PC-9 (cell line): Measurements from ENCODE around the gene CHAF1B. TPM values are rescaled to one million over a fixed set of nuclear protein-coding genes. Genes with fewer than 3 reads are reported as not detected.

Experiments
- BruUV-seq: library from RNA; stranded (reverse); fragments of 400-500 nt; replicated peaks from 2 replicates; lab custom pipeline; 2021; lab: Mats Ljungman, UMichigan
- CTCF ChIA-PET: fragments of 300-600 bp; sonication (Branson Sonifier 250); formaldehyde crosslinking; loops from one replicate; lab custom pipeline; 2022; ENCODE audit warnings: antibody characterized with exemption; lab: Charles Lee
- POLR2A ChIA-PET: fragments of 300-600 bp; sonication (Branson Sonifier 250); formaldehyde crosslinking; loops from one replicate; lab custom pipeline; 2022; ENCODE audit warnings: antibody characterized with exemption; ENCODE audit not compliant: unreplicated experiment; lab: Charles Lee
- DNase-seq, 2 experiments: peaks; one replicate each; pipeline versions ENCODE4 v3.0.0 to v3.0.0-alpha.2; 2015 to 2022; ENCODE audit warnings: mixed read lengths in 1 of 2
- H2AFZ ChIP-seq: fragments of 200-600 bp; sonication (generic); 2 replicates; pipeline ENCODE4 v1.8.1; 2017; ENCODE audit warnings: antibody characterized with exemption
- H3F3A ChIP-seq: fragments of 200-600 bp; sonication (generic); 2 replicates; pipeline ENCODE4 v1.8.1; 2017; ENCODE audit warnings: antibody characterized with exemption, mild to moderate bottlenecking, low read depth; ENCODE audit not compliant: insufficient read depth
- H3K27ac ChIP-seq: fragments of 200-600 bp; sonication (generic); 2 replicates; pipeline ENCODE4 v1.6.1; 2016; ENCODE audit warnings: mixed run types
- H3K27me3 ChIP-seq: fragments of 200-600 bp; sonication (generic); 2 replicates; pipeline ENCODE4 v1.6.1; 2016; ENCODE audit warnings: low read depth, mixed run types; ENCODE audit not compliant: insufficient read depth
- H3K36me3 ChIP-seq: fragments of 200-600 bp; sonication (generic); 2 replicates; pipeline ENCODE4 v1.6.1; 2016; ENCODE audit warnings: low read depth, mixed run types
- H3K4me1 ChIP-seq: fragments of 200-600 bp; sonication (generic); replicated peaks from 2 replicates; pipeline ENCODE4 v1.6.1; 2016; ENCODE audit warnings: mixed run types; ENCODE audit not compliant: insufficient read depth
- H3K4me2 ChIP-seq: fragments of 200-600 bp; sonication (generic); 2 replicates; pipeline ENCODE4 v1.6.1; 2017; ENCODE audit warnings: mixed run types
- H3K4me3 ChIP-seq: fragments of 200-600 bp; sonication (generic); 2 replicates; pipeline ENCODE4 v1.6.1; 2016; ENCODE audit warnings: mixed run types
- H3K79me2 ChIP-seq: fragments of 200-600 bp; sonication (generic); 2 replicates; pipeline ENCODE4 v1.6.1; 2017; ENCODE audit warnings: low read depth, mixed run types
- H3K9me2 ChIP-seq: fragments of 200-600 bp; sonication (generic); 2 replicates; pipeline ENCODE4 v1.8.1; 2017; ENCODE audit warnings: mild to moderate bottlenecking; ENCODE audit not compliant: insufficient read depth
- H3K9me3 ChIP-seq: fragments of 200-600 bp; sonication (generic); 2 replicates; pipeline ENCODE4 v1.8.1; 2016; ENCODE audit warnings: low read depth; ENCODE audit not compliant: insufficient read depth
- H4K20me1 ChIP-seq: fragments of 200-600 bp; sonication (generic); 2 replicates; pipeline ENCODE4 v1.8.1; 2017; ENCODE audit not compliant: insufficient read depth
- CTCF ChIP-seq: fragments of 200-600 bp; sonication (generic); conservative IDR thresholded peaks from 2 replicates; pipeline ENCODE4 v1.6.1; 2017; ENCODE audit warnings: mixed run types, antibody characterized with exemption, mild to moderate bottlenecking, moderate library complexity
- EZH2 ChIP-seq: fragments of 200-600 bp; sonication (generic); IDR thresholded peaks from 2 replicates; pipeline ENCODE4 v1.8.0; 2017; ENCODE audit warnings: antibody characterized with exemption, low read depth
- intact Hi-C: fragments of 100-400 bp; cut with micrococcal nuclease; formaldehyde crosslinking; loops from one replicate; pipeline ENCODE4 v1.10.0; 2022; ENCODE audit not compliant: unreplicated experiment
- total RNA-seq: library from RNA; stranded (reverse); gene quantifications from 2 replicates; pipeline ENCODE4 v1.2.3, GENCODE V29; 2021

The CHAF1B gene
- total RNA-seq, 1 experiment from 2014 or later, result 14.1 TPM

- BruUV-seq, result no TSS peak
- Histone ChIP-seq H3K9me2 (no peaks in the 10 kb centered on the region), H3K27me3 (no peaks in the 10 kb centered on the region), H3K36me3 (no peaks in the 10 kb centered on the region), H3K27ac (no peak overlapping the region), H2AFZ (no peak overlapping the region), H3K4me2 (no peak overlapping the region), H3K79me2 (no peaks in the 10 kb centered on the region), H3K4me3 (no peak overlapping the region), H3F3A (no peaks in the 10 kb centered on the region), H3K4me1 (no peaks in the 10 kb centered on the region), H4K20me1 (no peaks in the 10 kb centered on the region), H3K9me3 (no peaks in the 10 kb centered on the region)
- ChIA-PET CTCF (no interaction called here), POLR2A (no interaction called here)
- intact Hi-C loops, result no loop called here
- no peak for DNase-seq
- no peak for TF ChIP-seq EZH2
- TF ChIP-seq CTCF, result no peak
Observed at GRCh38 chr21:36454093-36454531, 68.9 kb downstream of the CHAF1B start.

DNA sequence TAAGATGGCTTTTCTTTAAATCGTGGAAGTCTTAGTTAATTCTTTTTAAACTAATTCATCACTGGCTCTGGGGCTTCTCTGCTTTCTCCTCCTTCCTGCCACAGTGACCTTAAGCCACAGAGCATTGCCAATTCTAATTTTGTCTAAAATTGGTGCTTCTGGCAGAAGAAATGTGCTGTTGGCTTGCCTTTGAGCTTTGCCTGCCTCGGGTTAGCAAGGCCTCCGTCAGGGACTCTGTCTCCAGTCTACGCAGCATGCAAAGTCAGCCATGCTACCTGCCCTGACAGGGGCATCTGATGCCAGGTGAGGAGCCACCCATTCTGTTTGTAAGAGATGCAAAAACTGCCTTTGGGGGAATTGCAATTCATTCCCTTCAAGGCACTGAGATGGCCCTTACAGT, 69.5 kb downstream of the CHAF1B start:
- H3K4me2 ChIP-seq, result no peak overlapping the region
- no peak overlapping the region for H3K27ac ChIP-seq
- H3K9me2 ChIP-seq, result no peaks in the 10 kb centered on the region
- H3K4me3 ChIP-seq, result no peak overlapping the region
- TF ChIP-seq CTCF, result no peak
- TF ChIP-seq EZH2, result no peak
- POLR2A ChIA-PET, result no interaction called here
- no peaks in the 10 kb centered on the region for H3K9me3 ChIP-seq
- H3K36me3 ChIP-seq, result no peaks in the 10 kb centered on the region
- H2AFZ ChIP-seq, result no peak overlapping the region
- H4K20me1 ChIP-seq, result no peaks in the 10 kb centered on the region
- CTCF ChIA-PET, result no interaction called here
- H3F3A ChIP-seq, result no peaks in the 10 kb centered on the region
- BruUV-seq, result no TSS peak
- no peaks in the 10 kb centered on the region for H3K27me3 ChIP-seq
- H3K4me1 ChIP-seq, result no peaks in the 10 kb centered on the region
- no peaks in the 10 kb centered on the region for H3K79me2 ChIP-seq
- intact Hi-C loops, result no loop called here
- DNase-seq, result no peak

GRCh38 chr21:36456729-36457414, 71.7 kb downstream of the CHAF1B start:
- intact Hi-C loops, result no loop called here
- DNase-seq, result no peak
- no TSS peak for BruUV-seq
- H3F3A ChIP-seq, result no peaks in the 10 kb centered on the region
- ChIA-PET CTCF (no interaction called here), POLR2A (no interaction called here)
- no peak overlapping the region for H3K4me3 ChIP-seq
- H3K4me1 ChIP-seq, result no peaks in the 10 kb centered on the region
- H3K4me2 ChIP-seq, result no peak overlapping the region
- TF ChIP-seq EZH2, result no peak
- no peak for TF ChIP-seq CTCF
- no peak overlapping the region for H3K27ac ChIP-seq
- no peaks in the 10 kb centered on the region for H3K36me3 ChIP-seq
- no peaks in the 10 kb centered on the region for H3K27me3 ChIP-seq
- no peaks in the 10 kb centered on the region for H3K79me2 ChIP-seq
- H2AFZ ChIP-seq, result no peak overlapping the region
- H3K9me2 ChIP-seq, result no peaks in the 10 kb centered on the region
- no peaks in the 10 kb centered on the region for H3K9me3 ChIP-seq
- H4K20me1 ChIP-seq, result no peaks in the 10 kb centered on the region
